ENCODE results near the gene CRK.
"Not testable (repeated sequence)": the region's sequence is repeated elsewhere in the genome, so short reads cannot be mapped to it uniquely, and the experiment has no call there.

CRK gene

GRCh38 chr17:1462164-1463112, 6.4 kb upstream of the CRK start:
- DNase-seq = no peak

DNA sequence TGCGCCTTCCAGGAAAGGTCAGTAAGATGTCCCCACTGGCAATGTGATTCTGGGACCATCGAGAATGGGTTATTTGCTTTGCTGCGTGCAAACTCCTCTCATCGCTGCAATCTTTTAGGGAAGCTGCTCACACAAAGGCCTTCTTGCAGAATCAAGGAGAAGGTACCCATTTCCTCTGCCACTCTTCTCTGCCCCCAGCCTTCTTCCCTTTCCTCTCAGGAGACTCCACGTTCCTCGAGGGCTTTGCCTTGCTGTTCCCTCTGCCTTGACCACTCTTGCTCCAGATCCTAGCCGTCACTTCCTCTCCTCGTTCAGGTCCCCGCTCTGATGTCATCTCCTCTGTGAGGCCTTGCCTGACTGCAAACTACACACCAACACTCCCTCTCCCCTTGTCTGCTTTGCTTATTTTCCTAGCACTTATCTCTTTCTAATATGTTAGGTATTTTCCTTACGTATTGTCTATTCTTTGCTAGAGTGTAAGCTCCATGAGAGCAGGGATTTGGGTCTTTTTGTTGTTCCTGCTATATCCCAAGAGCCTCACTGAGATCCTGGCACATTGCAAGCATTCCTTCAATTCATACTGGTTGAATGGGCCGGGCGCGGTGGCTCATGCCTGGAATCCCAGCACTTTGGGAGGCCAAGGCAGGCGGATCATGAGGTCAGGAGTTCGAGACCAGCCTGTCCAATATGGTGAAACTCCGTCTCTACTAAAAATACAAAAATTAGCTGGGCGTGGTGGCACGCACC, 5.3 kb upstream of the CRK start:
- DNase-seq = no peak

DNA sequence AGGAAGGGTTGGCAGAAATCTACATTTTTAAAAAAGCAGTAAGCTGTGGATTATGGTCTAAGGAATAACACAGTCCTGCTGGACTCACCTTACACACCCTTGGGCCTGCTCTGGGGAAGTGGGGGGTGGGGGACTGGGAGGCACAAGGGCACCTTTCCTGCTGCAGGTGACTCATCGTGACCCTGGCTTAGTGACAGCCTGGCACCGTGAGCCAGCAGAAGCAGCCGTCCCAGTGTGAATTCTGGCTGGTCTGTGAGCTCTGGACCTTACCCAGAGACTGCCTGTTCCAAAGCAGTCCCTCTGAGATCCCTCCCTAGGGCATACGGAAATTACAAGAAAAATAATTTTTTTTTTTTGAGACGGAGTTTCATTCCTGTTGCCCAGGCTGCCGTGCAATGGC, 4.2 kb upstream of the CRK start:
- no peak for DNase-seq

DNA sequence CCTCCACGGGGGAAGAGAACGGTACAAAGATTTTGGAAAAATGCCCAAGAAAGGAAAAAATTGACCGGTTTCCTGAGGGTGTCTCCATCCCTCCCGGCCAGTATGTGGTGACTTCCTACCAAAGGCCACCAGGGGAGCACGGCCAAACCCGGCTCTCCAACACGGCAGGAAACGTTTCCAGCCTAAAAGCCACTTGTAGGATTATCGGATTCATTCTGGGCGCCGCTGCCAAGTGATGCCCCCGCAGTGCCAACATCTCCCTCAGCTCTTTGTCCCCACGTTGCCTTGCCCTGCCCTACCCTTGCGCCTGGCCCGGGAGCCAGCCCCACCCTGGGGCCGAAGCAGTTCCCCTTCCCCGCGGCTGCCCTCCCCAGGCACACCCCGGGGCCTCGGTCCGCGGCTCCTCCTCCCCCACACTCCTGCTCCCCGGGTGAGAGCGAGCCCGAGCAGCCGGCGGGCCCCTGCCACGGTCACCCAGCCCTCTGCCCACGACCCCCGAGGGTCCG, 688 bp downstream of the CRK start:
- DNase-seq = peak; percentile 14 to 38

- DNase-seq = no peak
Observed at GRCh38 chr17:1454541-1454940, 1.5 kb downstream of the CRK start.

DNA sequence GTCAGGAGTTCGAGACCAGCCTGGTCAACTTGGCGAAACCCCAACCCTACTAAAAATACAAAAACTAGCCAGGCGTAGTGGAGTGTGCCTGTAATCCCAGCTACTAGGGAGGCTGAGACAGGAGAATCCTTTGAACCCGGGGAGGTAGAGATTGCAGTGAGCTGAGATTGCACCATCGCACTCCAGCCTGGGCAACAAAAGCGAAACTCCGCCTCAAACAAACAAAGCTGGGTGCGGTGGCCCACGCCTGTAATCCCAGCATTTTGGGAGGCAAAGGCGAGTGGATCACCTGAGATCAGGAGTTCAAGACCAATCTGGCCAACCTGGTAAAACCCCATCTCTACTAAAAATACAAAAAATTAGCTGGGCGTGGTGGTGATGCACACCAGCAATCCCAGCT, 2.3 kb downstream of the CRK start:
- not testable (repeated sequence) for DNase-seq

DNA sequence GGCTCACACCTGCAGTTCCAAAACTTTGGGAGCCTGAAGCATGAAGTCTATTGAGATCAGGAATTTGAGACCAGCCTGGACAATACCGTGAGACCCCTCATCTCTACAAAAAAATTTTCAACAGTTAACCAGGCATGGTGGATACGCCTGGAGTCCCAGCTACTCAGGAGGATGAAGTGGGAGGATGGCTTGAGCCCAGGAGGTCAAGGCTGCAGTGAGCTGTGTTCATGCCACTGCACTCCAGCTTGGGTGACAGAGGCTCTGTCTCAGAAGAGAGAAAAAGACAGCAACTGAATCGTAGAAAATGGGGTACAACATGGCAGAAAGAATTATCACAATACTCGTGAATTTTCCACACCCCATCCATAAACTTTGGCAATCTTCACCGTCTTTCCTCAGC, 3.2 kb downstream of the CRK start:
- no peak for DNase-seq

- not testable (repeated sequence) for DNase-seq
Observed at GRCh38 chr17:1450261-1450660, 5.8 kb downstream of the CRK start.

DNA sequence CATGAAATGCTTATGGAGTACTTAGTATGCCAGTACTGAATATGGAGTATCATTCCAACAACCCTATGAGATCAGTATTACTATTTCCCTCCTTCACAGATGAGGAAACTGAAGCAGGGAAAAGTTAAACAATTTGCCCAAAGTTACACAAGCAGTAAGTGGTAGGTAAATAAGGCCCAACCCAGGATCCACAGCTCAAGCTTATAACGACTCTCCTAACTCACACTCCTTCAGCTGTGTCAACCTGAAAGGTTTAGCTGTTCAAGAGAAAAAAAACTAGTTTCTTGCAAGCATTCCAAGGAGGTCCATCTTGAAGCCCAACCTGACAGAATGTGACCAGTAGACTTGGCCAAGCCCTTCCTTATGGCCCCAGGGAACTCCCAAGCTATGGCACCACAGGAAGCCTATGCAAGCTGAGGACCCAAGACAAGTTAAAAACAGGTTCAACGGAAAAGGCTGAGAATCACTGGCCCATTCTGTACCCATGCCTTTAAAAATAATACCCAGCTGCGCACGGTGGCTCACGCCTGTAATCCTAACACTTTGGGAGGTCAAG, 6.5 kb downstream of the CRK start:
- no peak for DNase-seq

GRCh38 chr17:1447052-1447451, 9.0 kb downstream of the CRK start:
- DNase-seq = no peak

DNA sequence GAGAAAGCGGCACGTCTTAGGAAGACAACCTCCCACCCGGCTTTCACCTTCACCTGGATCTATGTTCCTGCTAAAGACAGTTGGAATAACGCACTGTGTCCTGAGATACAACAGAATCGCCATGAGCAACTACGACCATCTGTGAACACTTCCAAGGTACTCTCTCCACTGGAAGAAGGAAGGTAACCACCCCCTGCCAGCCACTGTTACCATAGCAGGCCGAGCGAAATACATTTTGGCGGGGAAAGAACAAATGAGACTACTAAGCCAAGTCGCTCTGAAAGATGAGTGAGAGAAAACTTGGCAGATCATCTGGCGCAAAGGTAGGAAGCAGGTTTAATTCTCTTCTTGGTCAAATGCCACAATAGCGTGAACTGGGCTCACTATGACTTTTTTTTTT, 9.8 kb downstream of the CRK start:
- no peak for DNase-seq

DNA sequence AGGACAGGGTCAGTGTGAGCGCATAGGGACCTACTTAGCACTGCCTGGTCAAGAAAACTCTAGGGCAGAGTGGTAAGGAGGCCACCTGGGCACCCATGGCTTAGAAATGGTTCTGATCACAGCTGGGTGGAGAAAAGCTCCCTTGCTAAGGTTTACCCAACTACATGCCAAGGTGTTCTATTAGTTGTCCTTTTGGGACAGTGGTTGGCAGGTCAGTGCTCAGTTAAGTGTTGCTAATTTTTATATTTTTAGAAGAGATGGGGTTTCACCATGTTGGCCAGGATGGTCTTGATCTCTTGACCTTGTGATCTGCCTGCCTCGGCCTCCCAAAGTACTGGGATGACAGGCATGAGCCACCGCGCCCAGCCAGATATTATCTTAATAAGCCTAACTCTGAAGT, 10.3 kb downstream of the CRK start:
- DNase-seq = not testable (repeated sequence)

DNA sequence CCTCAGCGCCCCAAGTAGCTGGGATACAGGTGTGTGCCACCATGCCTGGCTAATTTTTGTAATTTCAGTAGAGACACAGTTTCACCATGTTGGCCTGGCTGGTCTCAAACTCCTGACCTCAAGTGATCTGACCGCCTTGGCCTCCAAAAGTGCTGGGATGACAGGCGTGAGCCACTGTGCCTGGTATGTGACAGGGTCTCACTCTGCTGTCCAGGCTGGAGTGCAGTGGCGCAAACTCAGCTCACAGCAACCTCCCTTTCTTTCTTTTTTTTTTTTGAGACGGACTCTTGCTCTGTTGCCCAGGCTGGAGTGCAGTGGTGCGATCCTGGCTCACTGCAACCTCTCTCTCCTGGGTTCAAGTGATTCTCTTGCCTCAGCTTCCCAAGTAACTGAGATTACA, 13.3 kb downstream of the CRK start:
- not testable (repeated sequence) for DNase-seq

GRCh38 chr17:1442187-1442586, 13.8 kb downstream of the CRK start:
- no peak for DNase-seq

DNA sequence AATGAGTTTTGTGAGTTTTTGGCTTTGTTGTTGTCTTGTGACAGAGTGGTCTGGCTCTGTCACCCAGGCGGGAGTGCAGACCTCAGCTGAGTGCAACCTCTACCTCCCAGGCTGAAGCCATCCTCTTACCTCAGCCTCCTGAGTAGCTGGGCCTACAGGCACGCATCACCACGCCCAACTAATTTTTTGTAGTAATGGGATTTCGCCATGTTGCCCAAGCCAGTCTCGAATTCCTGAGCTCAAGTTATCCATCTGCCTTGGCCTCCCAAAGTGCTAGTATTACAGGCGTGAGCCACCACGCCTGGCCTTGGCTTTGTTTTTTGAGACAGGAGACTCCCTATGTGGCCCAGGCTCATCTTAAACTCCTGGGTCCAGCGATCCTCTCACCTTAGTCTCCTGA, 15.1 kb downstream of the CRK start:
- no peak for DNase-seq

- no peak for DNase-seq
Observed at GRCh38 chr17:1438593-1439083, 17.4 kb downstream of the CRK start.

DNA sequence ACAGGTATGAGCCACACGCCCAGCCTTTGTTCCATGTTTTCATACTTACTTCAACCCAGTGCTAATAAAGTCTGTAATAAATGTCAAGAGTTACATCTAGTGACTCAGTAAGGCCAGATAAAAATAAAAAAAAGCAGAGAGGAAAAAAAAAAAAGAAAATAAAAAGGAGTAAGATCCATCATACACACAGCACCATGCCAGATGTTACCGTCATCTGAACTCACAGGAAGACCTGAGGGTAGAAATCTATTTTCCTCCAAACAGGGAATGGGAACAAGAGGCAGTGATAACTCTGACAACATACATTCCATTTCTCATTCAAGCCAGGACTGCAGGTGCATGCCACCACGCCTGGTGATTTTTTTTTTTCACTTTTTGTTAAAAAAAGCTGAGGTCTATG, 20.7 kb downstream of the CRK start:
- DNase-seq = no peak

DNA sequence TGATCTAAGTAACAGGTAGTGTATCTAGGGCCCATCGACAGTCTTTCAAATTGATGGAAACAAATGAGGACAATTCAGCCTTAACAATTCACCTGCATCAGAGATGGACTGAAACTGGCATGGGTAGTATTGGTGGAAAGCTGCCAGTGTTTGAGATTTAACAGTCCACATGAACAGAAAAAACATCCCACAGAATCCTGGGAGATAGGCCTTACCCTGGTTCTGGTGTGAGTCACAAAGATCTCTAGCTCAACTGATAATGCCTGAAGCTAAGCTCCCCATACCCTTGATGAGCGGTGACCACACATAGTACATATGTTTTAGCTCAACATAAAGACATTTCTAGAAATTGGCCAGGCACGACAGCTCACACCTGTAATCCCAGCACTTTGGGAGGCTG, 21.9 kb downstream of the CRK start:
- DNase-seq = no peak

DNA sequence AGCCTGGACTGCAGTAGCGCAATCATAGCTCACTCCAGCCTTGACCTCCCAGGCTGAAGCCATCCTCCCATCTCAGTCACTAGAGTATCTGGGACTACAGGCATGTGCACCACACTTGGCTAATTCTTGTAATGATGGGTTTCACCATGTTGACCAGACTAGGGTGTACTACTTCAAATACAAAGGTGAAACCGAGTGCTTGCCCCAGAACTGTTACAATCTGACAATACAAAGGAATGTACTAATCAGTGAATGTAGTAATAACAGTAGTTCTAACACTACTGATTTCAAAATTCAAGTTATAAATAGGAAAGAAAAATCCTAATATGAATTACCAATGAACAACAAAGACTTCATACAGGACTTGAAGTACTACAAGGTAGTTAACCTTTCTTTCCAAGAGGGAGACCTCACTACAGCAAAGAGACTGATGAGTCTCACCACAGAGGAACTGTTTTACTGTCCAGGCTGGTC, 24.4 kb downstream of the CRK start:
- DNase-seq = no peak

- DNase-seq = no peak
Observed at GRCh38 chr17:1423456-1424135, 32.4 kb downstream of the CRK start.

- DNase-seq = no peak
Observed at GRCh38 chr17:1422885-1423284, 33.1 kb downstream of the CRK start.

- no peak for DNase-seq
Observed at GRCh38 chr17:1421470-1421869, 34.6 kb downstream of the CRK start.

GRCh38 chr17:1420981-1421380, 35.1 kb downstream of the CRK start:
- DNase-seq = no peak
